Ascending aorta (tissue), 2 donors: ENCODE results near the gene ATIC. TPM values are rescaled to one million over a fixed set of nuclear protein-coding genes. Genes with fewer than 3 reads are reported as not detected.

Source experiments
- DNase-seq, 2 donors: peaks; one replicate each; pipeline ENCODE4 v3.0.0-alpha.2; 2019; ENCODE audit warnings: low spot score in 2 of 2
- H3K27ac ChIP-seq, 2 donors: fragments of 200-600 bp; sonication (generic); one replicate each; pipeline ENCODE4 v1.5.1; 2016 to 2017; ENCODE audit warnings: mild to moderate bottlenecking in 1 of 2
- H3K27me3 ChIP-seq: fragments of 200-600 bp; sonication (generic); one replicate; pipeline ENCODE4 v1.5.1; 2017
- H3K36me3 ChIP-seq, 2 donors: fragments of 200-600 bp; sonication (generic); one replicate each; pipeline ENCODE4 v1.5.1; 2016
- H3K4me1 ChIP-seq, 2 donors: fragments of 200-600 bp; sonication (generic); one replicate each; pipeline ENCODE4 v1.5.1; 2016 to 2017; ENCODE audit warnings: mild to moderate bottlenecking in 1 of 2
- H3K4me3 ChIP-seq, 2 donors: fragments of 200-600 bp; sonication (generic); one replicate each; pipeline ENCODE4 v1.5.1; 2016 to 2017; ENCODE audit warnings: mild to moderate bottlenecking in 1 of 2
- H3K9me3 ChIP-seq, 2 donors: fragments of 200-600 bp; sonication (generic); one replicate each; pipeline ENCODE4 v1.5.1; 2016
- intact Hi-C: fragments of 100-400 bp; cut with DNase I; formaldehyde crosslinking; loops from one replicate; pipeline ENCODE4 v1.15.1; 2023
- total RNA-seq: library from RNA; depleted of rRNA; stranded (reverse); fragments of >200 nt; gene quantifications from one replicate; pipeline ENCODE4 v1.1.0, GENCODE V29; 2016
- TF ChIP-seq, protein P1 (sequence below), 3 experiments: fragments of 200-600 bp in 2 of 3; fragments of 450-650 bp in 1 of 3; sonication (generic) in 2 of 3; IDR thresholded peaks; one replicate each; pipeline ENCODE4 v1.5.1; 2016 to 2019; ENCODE audit warnings: antibody characterized with exemption in 3 of 3, mild to moderate bottlenecking in 1 of 3, moderate library complexity in 1 of 3

ATIC gene
- total RNA-seq, 1 donor from 2014 or later: 8.9 TPM

DNA sequence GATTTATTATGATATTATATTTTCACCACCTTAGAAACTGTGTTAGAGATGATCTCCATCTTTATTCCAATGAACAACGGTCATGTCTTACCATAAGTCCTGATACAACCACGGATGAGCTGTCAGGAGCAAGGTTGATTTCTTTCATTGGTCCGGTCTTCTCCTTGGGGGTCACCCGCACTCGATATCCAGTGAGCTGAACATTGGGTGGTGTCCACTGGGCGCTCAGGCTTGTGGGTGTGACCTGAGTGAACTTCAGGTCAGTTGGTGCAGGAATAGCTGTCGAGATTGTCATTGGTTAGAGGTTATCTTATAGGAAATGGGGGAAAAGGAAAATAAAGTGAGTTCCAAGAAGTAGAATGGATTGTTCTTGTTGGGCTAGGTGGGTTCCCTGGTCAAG, 67.2 kb downstream of the ATIC start:
- H3K36me3 ChIP-seq: peaks cover 89 to 100% of the 10 kb centered on the region in 2 donors
- TF ChIP-seq, protein P1, sequence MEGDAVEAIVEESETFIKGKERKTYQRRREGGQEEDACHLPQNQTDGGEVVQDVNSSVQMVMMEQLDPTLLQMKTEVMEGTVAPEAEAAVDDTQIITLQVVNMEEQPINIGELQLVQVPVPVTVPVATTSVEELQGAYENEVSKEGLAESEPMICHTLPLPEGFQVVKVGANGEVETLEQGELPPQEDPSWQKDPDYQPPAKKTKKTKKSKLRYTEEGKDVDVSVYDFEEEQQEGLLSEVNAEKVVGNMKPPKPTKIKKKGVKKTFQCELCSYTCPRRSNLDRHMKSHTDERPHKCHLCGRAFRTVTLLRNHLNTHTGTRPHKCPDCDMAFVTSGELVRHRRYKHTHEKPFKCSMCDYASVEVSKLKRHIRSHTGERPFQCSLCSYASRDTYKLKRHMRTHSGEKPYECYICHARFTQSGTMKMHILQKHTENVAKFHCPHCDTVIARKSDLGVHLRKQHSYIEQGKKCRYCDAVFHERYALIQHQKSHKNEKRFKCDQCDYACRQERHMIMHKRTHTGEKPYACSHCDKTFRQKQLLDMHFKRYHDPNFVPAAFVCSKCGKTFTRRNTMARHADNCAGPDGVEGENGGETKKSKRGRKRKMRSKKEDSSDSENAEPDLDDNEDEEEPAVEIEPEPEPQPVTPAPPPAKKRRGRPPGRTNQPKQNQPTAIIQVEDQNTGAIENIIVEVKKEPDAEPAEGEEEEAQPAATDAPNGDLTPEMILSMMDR (IDR thresholded peaks at IDR 0.05): no peak
- intact Hi-C loops: no loop called here

DNA sequence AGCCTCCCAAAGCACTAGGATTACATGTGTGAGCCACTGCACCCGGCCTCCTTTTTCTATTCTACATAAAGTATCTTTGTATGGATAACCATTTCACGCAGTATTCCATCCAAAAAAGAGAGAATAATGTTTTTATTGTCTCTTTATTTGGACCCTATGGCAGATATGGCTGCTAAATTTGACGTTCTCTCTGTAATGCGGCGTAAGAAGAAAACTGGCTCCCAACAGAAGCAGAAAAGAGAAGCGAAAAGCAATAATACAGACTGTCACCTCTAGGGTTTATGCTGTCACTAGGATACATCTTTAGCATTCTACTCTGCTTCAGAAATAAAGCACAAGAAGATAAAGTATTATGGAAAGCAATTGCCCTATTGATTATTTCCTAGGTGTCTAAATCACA, 68.1 kb downstream of the ATIC start:
- no peaks in the 10 kb centered on the region for H3K9me3 ChIP-seq
- H3K27ac ChIP-seq: no peak overlapping the region
- intact Hi-C loops: no loop called here
- peaks cover 90 to 99% of the 10 kb centered on the region in 2 donors for H3K36me3 ChIP-seq
- DNase-seq: no peak
- H3K27me3 ChIP-seq: no peaks in the 10 kb centered on the region
- no peak overlapping the region for H3K4me3 ChIP-seq
- no peaks in the 10 kb centered on the region for H3K4me1 ChIP-seq
- TF ChIP-seq, protein P1 (IDR thresholded peaks at IDR 0.05): no peak

More for the DNA sequence above, 67.2 kb downstream of the ATIC start:
- DNase-seq: no peak
- H3K4me3 ChIP-seq: no peak overlapping the region
- no peak overlapping the region for H3K27ac ChIP-seq
- H3K4me1 ChIP-seq: no peaks in the 10 kb centered on the region
- no peaks in the 10 kb centered on the region for H3K27me3 ChIP-seq
- H3K9me3 ChIP-seq: no peaks in the 10 kb centered on the region

DNA sequence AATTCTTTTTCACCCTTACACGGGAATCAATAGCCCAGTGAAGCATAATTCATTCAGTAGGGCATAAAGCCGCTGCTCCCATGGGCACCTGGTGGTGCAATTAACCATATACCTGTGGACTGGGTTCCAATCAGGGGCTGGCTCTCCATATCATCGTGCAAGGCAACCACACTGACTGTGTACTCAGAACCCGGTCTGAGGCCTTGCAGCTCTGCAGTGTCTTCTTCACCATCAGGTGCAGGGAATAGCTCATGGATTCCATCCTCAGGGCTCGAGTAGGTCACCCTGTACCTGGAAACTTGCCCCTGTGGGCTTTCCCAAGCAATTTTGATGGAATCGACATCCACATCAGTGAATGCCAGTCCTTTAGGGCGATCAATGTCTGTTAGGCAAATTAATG, 68.8 kb downstream of the ATIC start:
- no peak for DNase-seq
- no peaks in the 10 kb centered on the region for H3K9me3 ChIP-seq
- H3K27me3 ChIP-seq: no peaks in the 10 kb centered on the region
- peaks cover 86 to 98% of the 10 kb centered on the region in 2 donors for H3K36me3 ChIP-seq
- no peaks in the 10 kb centered on the region for H3K4me1 ChIP-seq
- H3K27ac ChIP-seq: no peak overlapping the region
- no peak overlapping the region for H3K4me3 ChIP-seq
- TF ChIP-seq, protein P1 (IDR thresholded peaks at IDR 0.05): no peak
- intact Hi-C loops: no loop called here

DNA sequence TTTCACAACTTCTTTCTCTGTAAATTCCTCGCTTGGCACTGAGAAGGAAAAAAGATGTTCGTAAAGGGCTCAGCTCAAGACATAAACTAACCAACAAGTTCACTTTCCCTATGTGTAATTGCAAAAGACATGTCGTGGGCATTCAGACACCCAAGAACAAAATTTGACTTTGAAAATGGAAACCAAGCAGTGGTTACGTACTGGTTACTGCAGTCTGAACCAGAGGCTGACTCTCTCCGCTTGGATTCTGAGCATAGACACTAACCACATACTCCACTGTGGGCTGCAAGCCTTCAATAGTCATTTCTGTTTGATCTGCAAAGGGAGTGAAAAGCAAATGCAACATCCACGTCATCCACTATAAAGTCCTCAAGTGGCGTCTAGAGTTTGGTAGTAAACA, 70.2 kb downstream of the ATIC start:
- peaks cover 84 to 98% of the 10 kb centered on the region in 2 donors for H3K36me3 ChIP-seq
- no peak for DNase-seq
- no peaks in the 10 kb centered on the region for H3K4me1 ChIP-seq
- no peaks in the 10 kb centered on the region for H3K9me3 ChIP-seq
- no peak overlapping the region for H3K4me3 ChIP-seq
- H3K27me3 ChIP-seq: no peaks in the 10 kb centered on the region
- H3K27ac ChIP-seq: no peak overlapping the region
- intact Hi-C loops: no loop called here
- TF ChIP-seq, protein P1 (IDR thresholded peaks at IDR 0.05): no peak

DNA sequence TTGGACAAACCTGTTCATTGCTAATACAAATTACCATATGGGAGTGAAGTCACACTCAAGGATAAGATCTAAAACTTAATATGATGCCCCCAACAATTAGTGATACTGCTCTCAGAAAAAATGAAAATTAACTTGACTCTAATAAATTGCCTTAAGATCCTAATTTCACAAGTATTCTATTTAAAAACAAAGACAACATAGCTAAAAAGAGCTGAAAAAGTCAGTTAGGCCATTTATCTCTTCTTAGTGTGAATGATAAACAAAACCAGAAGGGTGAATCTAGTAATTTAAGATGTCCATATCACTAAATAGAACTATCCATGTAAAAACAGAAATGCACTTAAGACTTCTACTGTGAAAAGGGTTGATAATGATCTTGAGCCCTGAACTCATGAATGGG, 70.6 kb downstream of the ATIC start:
- no peak for DNase-seq
- intact Hi-C loops: no loop called here
- H3K9me3 ChIP-seq: no peaks in the 10 kb centered on the region
- TF ChIP-seq, protein P1 (IDR thresholded peaks at IDR 0.05): no peak
- H3K27ac ChIP-seq: no peak overlapping the region
- H3K36me3 ChIP-seq: peaks cover 84 to 98% of the 10 kb centered on the region in 2 donors
- H3K4me1 ChIP-seq: no peaks in the 10 kb centered on the region
- no peak overlapping the region for H3K4me3 ChIP-seq
- no peaks in the 10 kb centered on the region for H3K27me3 ChIP-seq

DNA sequence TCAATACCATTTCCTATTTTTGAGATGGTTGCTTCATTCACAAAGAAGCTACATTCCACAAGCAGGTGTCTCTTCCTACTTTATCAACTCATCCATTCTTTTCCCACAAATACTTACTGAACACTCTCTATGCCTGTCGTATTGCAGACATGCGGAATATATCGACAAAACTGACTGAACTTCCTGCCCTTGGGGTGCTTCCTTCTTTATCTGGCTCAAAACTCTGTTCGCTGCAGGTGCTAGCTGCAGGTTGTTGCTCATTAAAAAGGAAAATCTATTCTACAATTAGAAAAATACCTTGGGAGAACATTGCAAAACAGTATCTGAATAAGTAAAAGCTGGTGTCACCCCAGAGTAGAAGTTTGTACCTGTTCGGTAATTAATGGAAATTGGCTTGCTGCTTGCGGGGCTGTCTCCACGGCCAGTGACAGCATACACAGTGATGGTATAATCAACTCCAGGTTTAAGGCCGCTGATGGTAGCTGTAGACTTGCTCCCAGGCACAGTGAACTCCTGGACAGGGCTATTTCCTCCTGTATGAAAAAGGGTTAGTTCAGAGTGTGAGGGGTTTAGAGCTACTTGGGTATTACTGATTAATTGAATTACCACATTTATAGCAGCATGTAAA, 71.9 kb downstream of the ATIC start:
- Histone ChIP-seq H3K9me3 (no peaks in the 10 kb centered on the region), H3K4me1 (no peaks in the 10 kb centered on the region), H3K36me3 (peaks cover 77 to 98% of the 10 kb centered on the region in 2 donors), H3K27me3 (no peaks in the 10 kb centered on the region), H3K27ac (no peak overlapping the region), H3K4me3 (no peak overlapping the region)
- DNase-seq: no peak
- intact Hi-C loops: no loop called here
- TF ChIP-seq, protein P1 (IDR thresholded peaks at IDR 0.05): no peak
